Stimulated activated CD4-positive, alpha-beta T cell treated with anti-CD3 and anti-CD28 coated beads, Interleukin-12 subunit alpha, Interleukin-12 subunit beta, amount 100 ng/mL, for 24 hours (primary cell): ENCODE data around the gene NLRC5.
"Not testable (repeated sequence)": the region's sequence is repeated elsewhere in the genome, so short reads cannot be mapped to it uniquely, and the experiment has no call there.

ENCODE experiments used
- DNase-seq, 2 experiments: peaks; one replicate each; pipeline ENCODE4 v3.0.0-alpha.2; 2020; ENCODE audit warnings: low read depth in 2 of 2

Gene NLRC5

GRCh38 chr16:56998861-56999260, 9.5 kb downstream of the NLRC5 start:
- DNase-seq, result no peak

- DNase-seq, result no peak
Observed at GRCh38 chr16:56999409-57000270, 10.3 kb downstream of the NLRC5 start.

- DNase-seq, result no peak
Observed at GRCh38 chr16:57000271-57001025, 11.1 kb downstream of the NLRC5 start.

- DNase-seq, result no peak
Observed at GRCh38 chr16:57001026-57001679, 11.8 kb downstream of the NLRC5 start.

GRCh38 chr16:57003439-57004386, 14.4 kb downstream of the NLRC5 start:
- no peak for DNase-seq

- no peak for DNase-seq
Observed at GRCh38 chr16:57004387-57005250, 15.3 kb downstream of the NLRC5 start.

- DNase-seq, result not testable (repeated sequence)
Observed at GRCh38 chr16:57005597-57005996, 16.2 kb downstream of the NLRC5 start.

GRCh38 chr16:57007050-57007449, 17.7 kb downstream of the NLRC5 start:
- DNase-seq, result no peak

GRCh38 chr16:57007530-57007929, 18.2 kb downstream of the NLRC5 start:
- no peak for DNase-seq

- no peak for DNase-seq
Observed at GRCh38 chr16:57008440-57008839, 19.1 kb downstream of the NLRC5 start.

GRCh38 chr16:57009643-57010170, 20.4 kb downstream of the NLRC5 start:
- no peak for DNase-seq

GRCh38 chr16:57012353-57012752, 23.0 kb downstream of the NLRC5 start:
- DNase-seq, result no peak

- no peak for DNase-seq
Observed at GRCh38 chr16:57013229-57013628, 23.9 kb downstream of the NLRC5 start.

GRCh38 chr16:57013902-57014301, 24.5 kb downstream of the NLRC5 start:
- no peak for DNase-seq

GRCh38 chr16:57016301-57016700, 26.9 kb downstream of the NLRC5 start:
- DNase-seq, result no peak

GRCh38 chr16:57016831-57017230, 27.5 kb downstream of the NLRC5 start:
- no peak for DNase-seq

- DNase-seq, result no peak
Observed at GRCh38 chr16:57017251-57017650, 27.9 kb downstream of the NLRC5 start.

GRCh38 chr16:57019746-57020145, 30.4 kb downstream of the NLRC5 start:
- DNase-seq, result no peak

- no peak for DNase-seq
Observed at GRCh38 chr16:57020651-57021050, 31.3 kb downstream of the NLRC5 start.

- DNase-seq, result no peak
Observed at GRCh38 chr16:57021757-57022156, 32.4 kb downstream of the NLRC5 start.
